ENCODE results near the gene HIP1R. TPM values are rescaled to one million over a fixed set of nuclear protein-coding genes. Genes with fewer than 3 reads are reported as not detected.

HIP1R gene
- polyA plus RNA-seq, 1 of the 3 experiments (the other 2 are of a cell fraction): 20.6 TPM

- Histone ChIP-seq H4K20me1 (ENCODE audit: insufficient read depth) (no peaks in the 10 kb centered on the region), H3K27ac (ENCODE audit: low read depth in 2 of 2, low read length in 1 of 2) (peak overlapping the region in 1 of 2 experiments; percentile 22; a peak in 1 of 4 replicates), H2AFZ (ENCODE audit: low read depth) (no peak overlapping the region), H3K27me3 (ENCODE audit: insufficient read depth) (no peaks in the 10 kb centered on the region), H3K9me3 (no peaks in the 10 kb centered on the region), H3K9me2 (no peaks in the 10 kb centered on the region), H3K9ac (no peak overlapping the region), H3F3A (replicated peaks; ENCODE audit: insufficient read depth) (no peaks in the 10 kb centered on the region), H3K4me2 (no peak overlapping the region), H3K79me2 (ENCODE audit: insufficient read depth) (no peaks in the 10 kb centered on the region; the same call in 1 of the 2 replicates), H3K36me3 (replicated peaks in 1 of 2; ENCODE audit: control insufficient read depth in 1 of 2, insufficient read depth in 2 of 2, low read length in 1 of 2) (peaks cover 9 to 51% of the 10 kb centered on the region in 2 experiments), H3K4me1 (ENCODE audit: control insufficient read depth in 1 of 2, insufficient read depth in 2 of 2, low read depth in 1 of 2, low read length in 1 of 2) (peaks cover 0 to 16% of the 10 kb centered on the region in 2 experiments; a peak in 1 of 4 replicates), H3K4me3 (ENCODE audit: low read depth in 2 of 2, low read length in 1 of 2) (no peak overlapping the region)
- ChIA-PET CTCF (interaction anchor here (0.7 to 6.3 kb wide), 12 partner anchors 9 to 88 kb away, joined by 3 to 28 read pairs (median 4); no protein-coding TSS in a partner anchor), POLR2A (interaction anchor here (0.5 kb wide), 1 partner anchor 295 kb away, joined by 3 read pairs; no protein-coding TSS in a partner anchor)
- DNase-seq: peak; percentile 79
- TF ChIP-seq FOSL2 (IDR thresholded peaks at IDR 0.05; ENCODE audit: borderline replicate concordance, low read depth) (no peak), NFIC (IDR thresholded peaks at IDR 0.05; ENCODE audit: borderline replicate concordance) (no peak), FOXM1 (IDR thresholded peaks at IDR 0.05; ENCODE audit: low read depth) (no peak), ZBTB33 (IDR thresholded peaks at IDR 0.05; ENCODE audit: borderline replicate concordance, low read depth) (no peak), TAF1 (IDR thresholded peaks at IDR 0.05; ENCODE audit: borderline replicate concordance, low read depth, low read length) (no peak), RFX5 (IDR thresholded peaks at IDR 0.05; ENCODE audit: low read length) (no peak), ELF1 (IDR thresholded peaks at IDR 0.05) (no peak), EP300 (IDR thresholded peaks at IDR 0.05; ENCODE audit: borderline replicate concordance in 1 of 2, low read depth in 1 of 2, low read length in 1 of 2) (no peak), USF2 (IDR thresholded peaks at IDR 0.05; ENCODE audit: borderline replicate concordance, low read depth, low read length) (no peak), GATA2 (CRISPR knock-in tag; IDR thresholded peaks at IDR 0.05) (no peak), SIN3A (IDR thresholded peaks at IDR 0.05; ENCODE audit: borderline replicate concordance, low read depth, low read length) (no peak), SMC3 (IDR thresholded peaks at IDR 0.05; ENCODE audit: low read depth, low read length) (peak; percentile 18; the same call in 1 of the 2 replicates), RCOR1 (IDR thresholded peaks at IDR 0.05; ENCODE audit: low read length) (no peak), REST (IDR thresholded peaks at IDR 0.05; ENCODE audit: low read depth, low read length) (no peak), MAX (IDR thresholded peaks at IDR 0.05; ENCODE audit: low read depth) (no peak), NRF1 (IDR thresholded peaks at IDR 0.05; ENCODE audit: low read depth, low read length) (no peak), CHD2 (IDR thresholded peaks at IDR 0.05; ENCODE audit: low read length, partially characterized antibody) (no peak), TEAD4 (IDR thresholded peaks at IDR 0.05; ENCODE audit: borderline replicate concordance, insufficient read depth) (no peak), FOXJ3 (CRISPR knock-in tag; IDR thresholded peaks at IDR 0.05) (no peak), RAD21 (IDR thresholded peaks at IDR 0.05; ENCODE audit: low read length) (peak; percentile 36)
- TF ChIP-seq, protein P1, sequence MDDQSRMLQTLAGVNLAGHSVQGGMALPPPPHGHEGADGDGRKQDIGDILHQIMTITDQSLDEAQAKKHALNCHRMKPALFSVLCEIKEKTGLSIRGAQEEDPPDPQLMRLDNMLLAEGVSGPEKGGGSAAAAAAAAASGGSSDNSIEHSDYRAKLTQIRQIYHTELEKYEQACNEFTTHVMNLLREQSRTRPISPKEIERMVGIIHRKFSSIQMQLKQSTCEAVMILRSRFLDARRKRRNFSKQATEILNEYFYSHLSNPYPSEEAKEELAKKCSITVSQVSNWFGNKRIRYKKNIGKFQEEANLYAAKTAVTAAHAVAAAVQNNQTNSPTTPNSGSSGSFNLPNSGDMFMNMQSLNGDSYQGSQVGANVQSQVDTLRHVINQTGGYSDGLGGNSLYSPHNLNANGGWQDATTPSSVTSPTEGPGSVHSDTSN (IDR thresholded peaks at IDR 0.05): no peak
- TF ChIP-seq, protein P2, sequence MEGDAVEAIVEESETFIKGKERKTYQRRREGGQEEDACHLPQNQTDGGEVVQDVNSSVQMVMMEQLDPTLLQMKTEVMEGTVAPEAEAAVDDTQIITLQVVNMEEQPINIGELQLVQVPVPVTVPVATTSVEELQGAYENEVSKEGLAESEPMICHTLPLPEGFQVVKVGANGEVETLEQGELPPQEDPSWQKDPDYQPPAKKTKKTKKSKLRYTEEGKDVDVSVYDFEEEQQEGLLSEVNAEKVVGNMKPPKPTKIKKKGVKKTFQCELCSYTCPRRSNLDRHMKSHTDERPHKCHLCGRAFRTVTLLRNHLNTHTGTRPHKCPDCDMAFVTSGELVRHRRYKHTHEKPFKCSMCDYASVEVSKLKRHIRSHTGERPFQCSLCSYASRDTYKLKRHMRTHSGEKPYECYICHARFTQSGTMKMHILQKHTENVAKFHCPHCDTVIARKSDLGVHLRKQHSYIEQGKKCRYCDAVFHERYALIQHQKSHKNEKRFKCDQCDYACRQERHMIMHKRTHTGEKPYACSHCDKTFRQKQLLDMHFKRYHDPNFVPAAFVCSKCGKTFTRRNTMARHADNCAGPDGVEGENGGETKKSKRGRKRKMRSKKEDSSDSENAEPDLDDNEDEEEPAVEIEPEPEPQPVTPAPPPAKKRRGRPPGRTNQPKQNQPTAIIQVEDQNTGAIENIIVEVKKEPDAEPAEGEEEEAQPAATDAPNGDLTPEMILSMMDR (IDR thresholded peaks at IDR 0.05): peak; percentile 54
- WGBS (ENCODE audit: low lambda C conversion rate): 78% methylated on average over 25 of the region's 43 CpGs
Measured at GRCh38 chr12:122865268-122866231, 30.3 kb downstream of the HIP1R start.
